OCI-LY7 (cell line): ENCODE measurements around the gene RAB11FIP5. TPM values are rescaled to one million over a fixed set of nuclear protein-coding genes. Genes with fewer than 3 reads are reported as not detected.

Source experiments
- BruUV-seq: library from RNA; stranded (reverse); fragments of 400-500 nt; replicated peaks from 2 replicates; lab custom pipeline; 2021; lab: Mats Ljungman, UMichigan
- CTCF ChIA-PET: fragments of 300-600 bp; sonication (Branson Sonifier 250); formaldehyde crosslinking; loops from one replicate; lab custom pipeline; 2022; ENCODE audit warnings: antibody characterized with exemption; ENCODE audit not compliant: unreplicated experiment; lab: Charles Lee
- POLR2A ChIA-PET: fragments of 300-600 bp; sonication (Branson Sonifier 250); formaldehyde crosslinking; loops from one replicate; lab custom pipeline; 2022; ENCODE audit warnings: antibody characterized with exemption; lab: Charles Lee
- DNase-seq: peaks from one replicate; pipeline ENCODE4 v3.0.0-alpha.2; 2015; ENCODE audit warnings: low spot score
- H2AFZ ChIP-seq: fragments of 200-600 bp; sonication (generic), shearing (Covaris generic); 2 replicates; pipeline ENCODE4 v1.6.1; 2014; ENCODE audit warnings: mild to moderate bottlenecking, antibody characterized with exemption, low read length, moderate library complexity
- H3K27ac ChIP-seq: fragments of 200-600 bp; sonication (generic); 2 replicates; pipeline ENCODE4 v1.5.1; 2014; ENCODE audit warnings: mixed run types, low read depth, mild to moderate bottlenecking, moderate library complexity, low read length, inconsistent platforms; ENCODE audit not compliant: poor library complexity, severe bottlenecking
- H3K36me3 ChIP-seq: fragments of 200-600 bp; sonication (generic); 2 replicates; pipeline ENCODE4 v1.6.1; 2014; ENCODE audit warnings: mild to moderate bottlenecking, antibody characterized with exemption, low read length, moderate library complexity, mixed read lengths; ENCODE audit not compliant: insufficient read depth
- H3K4me1 ChIP-seq: fragments of 200-600 bp; sonication (generic); 2 replicates; pipeline ENCODE4 v1.5.1; 2014; ENCODE audit warnings: mild to moderate bottlenecking, low read length; ENCODE audit not compliant: insufficient read depth, poor library complexity, severe bottlenecking
- H3K4me2 ChIP-seq: fragments of 200-600 bp; sonication (generic); 2 replicates; pipeline ENCODE4 v1.6.1; 2014; ENCODE audit warnings: mild to moderate bottlenecking, low read length
- H3K4me3 ChIP-seq: fragments of 200-600 bp; sonication (generic); 2 replicates; pipeline ENCODE4 v1.5.1; 2014; ENCODE audit warnings: mild to moderate bottlenecking, low read depth, low read length; ENCODE audit not compliant: poor library complexity, severe bottlenecking
- H3K79me2 ChIP-seq: fragments of 200-600 bp; sonication (generic); 2 replicates; pipeline ENCODE4 v1.6.1; 2016; ENCODE audit warnings: low read depth, mild to moderate bottlenecking, low read length, moderate library complexity, mixed read lengths; ENCODE audit not compliant: insufficient read depth
- H3K9me2 ChIP-seq: fragments of 200-600 bp; sonication (generic); 2 replicates; pipeline ENCODE4 v1.6.1; 2016; ENCODE audit warnings: mild to moderate bottlenecking, low read length, mixed read lengths; ENCODE audit not compliant: insufficient read depth
- H3K9me3 ChIP-seq: fragments of 200-600 bp; sonication (generic); 2 replicates; pipeline ENCODE4 v1.6.1; 2014; ENCODE audit warnings: mild to moderate bottlenecking, mixed run types, low read length, mixed read lengths
- H4K20me1 ChIP-seq: fragments of 200-600 bp; sonication (generic); 2 replicates; pipeline ENCODE4 v1.6.1; 2014; ENCODE audit warnings: mild to moderate bottlenecking, antibody characterized with exemption, low read length, moderate library complexity, mixed read lengths; ENCODE audit not compliant: insufficient read depth
- CTCF ChIP-seq: fragments of 200-600 bp; sonication (generic); conservative IDR thresholded peaks from 2 replicates; pipeline ENCODE4 v1.5.1; 2014; ENCODE audit warnings: mild to moderate bottlenecking, antibody characterized with exemption, low read length, moderate library complexity, mixed read lengths
- EZH2phosphoT487 ChIP-seq: fragments of 200-600 bp; sonication (generic); IDR thresholded peaks from 2 replicates; pipeline ENCODE4 v1.6.1; 2018; ENCODE audit warnings: low read depth, borderline replicate concordance, mild to moderate bottlenecking, mixed run types, antibody characterized with exemption, low read length, moderate library complexity, mixed read lengths
- intact Hi-C: fragments of 100-400 bp; cut with micrococcal nuclease; formaldehyde crosslinking; loops from one replicate; pipeline ENCODE4 v1.10.0; 2022; ENCODE audit not compliant: unreplicated experiment
- total RNA-seq, 2 experiments: library from RNA; depleted of rRNA in 1 of 2; stranded (reverse); fragments of >200 nt in 1 of 2; shearing (Covaris generic) in 1 of 2; gene quantifications; 2 replicates each; pipeline ENCODE4 v1.2.3, GENCODE V29; 2014 to 2022

The RAB11FIP5 gene
- total RNA-seq, 2 experiments from 2014 or later: 0.13 TPM; not detected in 1

- Histone ChIP-seq H3K4me1 (no peaks in the 10 kb centered on the region), H3K4me3 (no peak overlapping the region), H3K79me2 (no peaks in the 10 kb centered on the region), H4K20me1 (no peaks in the 10 kb centered on the region), H3K4me2 (no peak overlapping the region), H3K27ac (no peak overlapping the region), H3K36me3 (no peaks in the 10 kb centered on the region), H2AFZ (no peak overlapping the region), H3K9me2 (no peaks in the 10 kb centered on the region), H3K9me3 (no peaks in the 10 kb centered on the region)
- no peak for TF ChIP-seq CTCF
- no peak for TF ChIP-seq EZH2phosphoT487
- POLR2A ChIA-PET: interaction anchor here (1.2 kb wide), 1 partner anchor 10 kb away, joined by 3 read pairs; no protein-coding TSS in a partner anchor
- CTCF ChIA-PET: no interaction called here
- BruUV-seq: no TSS peak
- intact Hi-C loops: no loop called here
- no peak for DNase-seq
Observed at GRCh38 chr2:73063909-73064875, 48.6 kb downstream of the RAB11FIP5 start.

GRCh38 chr2:73063472-73063871 lies 49.3 kb downstream of the RAB11FIP5 start:
- no peaks in the 10 kb centered on the region for H4K20me1 ChIP-seq
- H3K4me2 ChIP-seq: no peak overlapping the region
- H3K27ac ChIP-seq: no peak overlapping the region
- no peak for DNase-seq
- ChIA-PET CTCF (no interaction called here), POLR2A (no interaction called here)
- BruUV-seq: no TSS peak
- H3K9me3 ChIP-seq: no peaks in the 10 kb centered on the region
- no peaks in the 10 kb centered on the region for H3K9me2 ChIP-seq
- H3K4me1 ChIP-seq: no peaks in the 10 kb centered on the region
- H3K4me3 ChIP-seq: no peak overlapping the region
- no peaks in the 10 kb centered on the region for H3K36me3 ChIP-seq
- no peak overlapping the region for H2AFZ ChIP-seq
- H3K79me2 ChIP-seq: no peaks in the 10 kb centered on the region
- TF ChIP-seq EZH2phosphoT487: no peak
- no peak for TF ChIP-seq CTCF
- intact Hi-C loops: no loop called here

GRCh38 chr2:73059106-73059505 lies 53.6 kb downstream of the RAB11FIP5 start:
- Histone ChIP-seq H3K27ac (no peak overlapping the region), H3K79me2 (no peaks in the 10 kb centered on the region), H3K9me2 (no peaks in the 10 kb centered on the region), H3K36me3 (no peaks in the 10 kb centered on the region), H3K4me1 (no peaks in the 10 kb centered on the region), H3K4me3 (no peak overlapping the region), H4K20me1 (no peaks in the 10 kb centered on the region), H2AFZ (no peak overlapping the region), H3K4me2 (no peak overlapping the region), H3K9me3 (no peaks in the 10 kb centered on the region)
- ChIA-PET POLR2A (no interaction called here), CTCF (no interaction called here)
- intact Hi-C loops: no loop called here
- no peak for DNase-seq
- no TSS peak for BruUV-seq
- TF ChIP-seq CTCF (no peak), EZH2phosphoT487 (no peak)
